Measurements from ENCODE around the gene TRIP12.
"Not testable (repeated sequence)": the region's sequence is repeated elsewhere in the genome, so short reads cannot be mapped to it uniquely, and the experiment has no call there.

TRIP12 gene

DNA sequence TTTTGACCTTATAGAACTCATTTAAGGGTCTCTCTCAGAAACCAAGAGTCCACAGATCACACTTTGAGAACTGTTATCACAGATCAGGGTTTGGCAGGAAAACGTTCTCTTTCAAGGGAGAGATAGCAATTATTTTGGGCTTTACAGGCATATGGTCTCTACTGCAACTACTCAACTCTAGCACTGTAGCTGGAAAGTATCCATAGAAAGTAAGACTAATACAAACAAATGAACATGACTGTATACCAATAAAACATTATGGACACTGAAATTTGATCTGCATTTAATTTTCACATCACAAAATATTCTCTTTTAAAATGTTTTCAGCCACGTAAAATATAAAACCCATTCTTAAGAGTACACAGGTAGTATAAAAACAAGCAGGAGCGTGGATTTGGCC lies 100.5 kb downstream of the TRIP12 start:
- no peak for DNase-seq

DNA sequence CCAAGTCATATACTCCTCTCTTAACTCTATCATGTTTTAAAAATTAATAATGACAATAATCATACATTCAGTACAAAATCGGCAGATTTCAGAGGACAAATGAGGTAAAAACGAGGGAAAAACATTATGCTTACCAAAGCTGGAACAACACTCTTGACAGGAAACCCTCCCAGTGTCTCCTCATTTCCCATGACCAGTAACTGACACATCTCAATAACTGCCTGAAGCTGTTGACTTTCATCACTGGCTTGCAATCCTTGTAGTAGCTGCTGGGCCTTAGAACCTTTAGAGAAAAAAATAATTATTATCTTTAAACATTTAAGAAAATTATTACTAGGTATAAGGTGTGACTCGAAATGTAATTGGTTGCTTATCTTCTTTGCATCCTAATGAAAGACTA lies 103.6 kb downstream of the TRIP12 start:
- no peak for DNase-seq

GRCh38 chr2:229815858-229816257 lies 106.0 kb downstream of the TRIP12 start:
- DNase-seq = no peak

GRCh38 chr2:229815342-229815741 lies 106.5 kb downstream of the TRIP12 start:
- no peak for DNase-seq

DNA sequence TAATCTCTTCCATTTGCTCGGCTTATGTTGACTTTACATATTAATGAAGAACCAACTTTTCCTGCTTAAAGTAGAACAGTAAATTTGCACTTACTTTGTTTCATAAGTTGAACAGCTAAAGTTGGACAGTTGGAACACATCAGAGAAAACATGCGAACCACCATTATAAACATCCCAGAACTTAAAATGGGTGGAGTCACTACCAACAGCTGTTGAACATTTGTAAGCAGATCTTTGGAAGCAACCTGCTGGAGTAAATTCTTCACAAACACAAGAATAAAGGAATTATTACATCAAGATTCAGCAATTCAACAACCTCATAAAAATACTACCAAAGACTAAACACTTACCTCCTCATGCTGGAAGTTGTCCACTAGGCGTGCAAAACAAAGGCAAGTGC lies 111.0 kb downstream of the TRIP12 start:
- DNase-seq = no peak

GRCh38 chr2:229805559-229805958 lies 116.2 kb downstream of the TRIP12 start:
- DNase-seq = no peak

- DNase-seq = no peak
These were observed 119.0 kb downstream of the TRIP12 start for GRCh38 chr2:229802785-229803184.

DNA sequence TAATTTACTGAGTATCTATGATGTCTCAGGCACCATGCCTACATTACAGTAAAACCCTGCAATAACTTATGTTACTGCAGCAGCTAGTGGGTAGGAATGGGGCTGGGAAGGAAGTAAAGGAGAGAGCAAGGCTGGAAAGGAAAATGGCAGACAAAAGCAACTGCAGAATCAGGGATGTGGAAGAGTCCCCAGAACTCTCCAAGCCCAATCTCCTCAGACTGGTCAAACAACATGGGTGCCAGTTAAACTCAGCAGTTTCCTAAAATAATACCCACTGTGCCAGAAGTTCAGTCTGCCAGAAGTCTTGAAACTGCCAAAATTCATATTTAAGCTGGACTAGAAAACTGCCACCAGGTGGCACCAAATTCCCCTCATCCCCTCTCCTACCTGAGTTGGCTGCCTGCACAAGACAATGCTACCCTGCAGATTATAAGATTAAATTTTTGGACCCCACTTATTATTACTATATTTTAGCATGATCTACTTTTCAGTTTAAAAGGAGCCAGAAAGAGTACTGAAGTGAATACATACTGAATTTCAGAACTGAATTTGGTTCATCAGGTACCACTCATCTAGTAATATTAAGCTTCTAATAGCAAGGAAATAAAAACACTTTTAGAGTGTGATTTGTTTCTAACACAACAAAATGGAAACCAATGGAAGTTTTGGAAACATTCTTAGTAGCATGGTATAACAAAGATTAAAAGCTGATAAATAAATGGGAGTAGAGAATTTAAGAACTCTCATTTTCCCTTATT lies 120.6 kb downstream of the TRIP12 start:
- DNase-seq = peak; percentile 4

GRCh38 chr2:229798446-229799155 lies 123.2 kb downstream of the TRIP12 start:
- no peak for DNase-seq

DNA sequence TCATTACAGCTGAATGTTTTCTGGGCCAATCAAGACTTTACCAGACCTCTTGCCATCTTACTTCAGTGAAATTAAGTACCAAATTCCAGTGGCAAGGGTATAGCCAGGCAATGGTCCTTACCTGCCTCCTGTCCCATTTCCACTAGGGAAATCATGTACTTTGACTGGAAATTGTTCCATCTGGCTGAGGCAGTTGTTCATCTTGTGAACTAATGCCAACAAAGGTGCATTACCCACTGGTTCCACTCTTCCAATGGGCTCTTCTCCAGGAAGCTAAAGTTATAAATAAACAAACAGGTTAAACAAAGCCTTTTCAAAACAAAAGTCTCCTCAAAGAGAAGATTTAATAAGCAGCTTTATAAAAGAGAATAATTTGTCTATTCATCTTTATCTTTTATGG lies 126.8 kb downstream of the TRIP12 start:
- DNase-seq = no peak

- no peak for DNase-seq
These were observed 127.2 kb downstream of the TRIP12 start for GRCh38 chr2:229794636-229795035.

GRCh38 chr2:229786289-229786688 lies 135.5 kb downstream of the TRIP12 start:
- DNase-seq = not testable (repeated sequence)

DNA sequence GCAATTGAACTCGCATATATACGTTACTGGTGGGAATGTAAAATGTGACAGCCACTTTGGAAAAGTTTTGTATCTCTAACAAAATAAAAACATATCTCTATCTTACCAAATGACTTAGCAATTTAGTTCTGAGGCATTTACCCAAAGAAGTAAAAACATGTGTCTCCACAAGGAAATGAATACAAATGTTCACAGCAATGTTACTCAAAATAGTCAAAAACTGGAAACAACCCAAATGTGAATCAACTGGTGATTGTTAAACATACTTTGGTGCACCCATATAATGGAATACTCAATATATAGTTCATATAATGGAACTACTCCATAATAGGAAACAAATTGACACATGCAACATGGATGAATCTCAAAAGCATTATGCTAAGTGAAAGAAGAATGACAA lies 137.0 kb downstream of the TRIP12 start:
- DNase-seq = no peak

DNA sequence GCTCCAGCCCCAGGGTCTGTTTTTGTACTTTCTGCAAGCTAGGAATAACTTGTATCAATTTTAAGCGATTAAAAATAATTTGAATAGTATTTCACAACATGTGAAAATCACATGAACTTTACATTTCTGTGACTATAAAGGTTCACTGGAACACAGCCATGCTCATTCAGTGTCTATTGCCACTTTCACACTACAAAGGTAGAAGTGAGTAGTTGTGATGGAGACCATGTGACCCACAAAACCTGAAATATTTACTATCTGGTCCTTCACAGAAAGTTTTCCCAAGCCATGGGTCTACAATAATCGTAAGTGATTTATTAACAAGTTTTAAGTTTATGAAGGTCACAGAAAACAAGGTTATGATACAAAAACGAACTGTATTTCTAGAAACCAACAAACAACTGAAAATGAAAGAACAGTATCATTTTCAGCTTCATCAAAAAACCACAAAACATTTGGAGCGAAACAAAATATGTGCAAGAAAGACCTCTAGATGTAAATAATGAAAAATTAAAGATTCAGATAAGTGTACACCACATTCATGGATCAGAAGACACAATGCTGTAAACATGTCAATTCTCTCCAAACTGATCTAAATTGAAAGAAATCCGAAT lies 138.6 kb downstream of the TRIP12 start:
- no peak for DNase-seq

DNA sequence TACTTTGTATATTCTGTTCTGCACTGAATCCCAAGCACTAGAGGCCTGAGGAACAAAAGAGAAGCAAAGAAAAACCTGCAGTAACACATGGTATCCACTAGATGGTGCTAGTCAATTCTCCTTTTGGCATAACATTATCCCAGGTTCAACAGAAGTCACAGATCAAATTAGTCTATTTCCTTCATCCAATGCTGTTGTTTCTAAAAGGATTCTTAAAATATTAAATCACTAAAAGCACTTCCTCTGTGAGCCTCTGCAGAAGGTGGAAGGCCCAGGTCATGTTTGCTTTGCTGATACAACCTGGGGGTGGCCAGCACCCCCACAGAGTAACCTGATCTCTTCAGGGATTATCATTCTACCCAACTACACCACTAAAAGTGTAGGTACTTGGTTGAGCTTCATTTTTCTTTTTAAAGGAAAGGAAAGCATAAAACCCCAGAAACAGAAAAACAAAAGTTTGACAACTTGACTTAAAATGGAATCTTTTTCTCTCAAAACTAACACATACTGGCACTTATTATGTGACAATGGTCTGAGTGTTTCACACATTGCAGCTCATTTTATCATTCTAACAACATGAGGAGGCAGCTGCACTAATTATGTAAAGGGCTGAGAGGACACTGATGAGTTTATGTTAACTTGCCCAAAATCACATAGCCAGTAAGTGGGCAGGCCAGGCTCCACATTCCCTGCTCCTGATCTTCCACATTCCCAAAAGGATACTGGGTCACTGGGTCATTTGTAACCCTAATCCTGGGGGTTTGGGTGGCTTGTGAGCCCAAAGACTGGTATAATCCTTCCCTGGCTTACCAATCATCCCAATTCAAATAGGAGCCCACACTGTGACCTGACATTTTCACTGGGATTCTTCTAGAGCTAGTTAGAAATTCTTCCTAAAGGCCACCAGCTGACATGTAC lies 140.7 kb downstream of the TRIP12 start:
- DNase-seq = peak; percentile 0

GRCh38 chr2:229779650-229780049 lies 142.2 kb downstream of the TRIP12 start:
- no peak for DNase-seq

DNA sequence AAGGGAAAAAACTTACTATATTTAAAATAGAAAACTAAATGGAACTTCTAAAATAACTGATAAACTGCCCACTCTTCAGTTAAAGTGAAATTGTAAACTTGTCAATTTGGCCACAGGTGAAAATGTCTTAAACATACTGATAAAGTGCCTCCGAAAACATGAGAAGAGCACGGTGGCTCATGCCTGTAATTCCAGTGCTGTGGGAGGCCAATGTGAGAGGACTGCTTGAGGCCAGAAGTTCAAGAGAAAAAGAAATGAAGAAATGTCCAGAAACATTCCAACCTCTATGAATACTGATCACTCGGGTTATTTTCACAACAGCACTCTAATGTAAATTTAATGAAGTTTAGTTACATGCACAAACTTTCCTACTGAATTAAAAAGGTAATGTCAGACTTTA lies 144.1 kb downstream of the TRIP12 start:
- no peak for DNase-seq

DNA sequence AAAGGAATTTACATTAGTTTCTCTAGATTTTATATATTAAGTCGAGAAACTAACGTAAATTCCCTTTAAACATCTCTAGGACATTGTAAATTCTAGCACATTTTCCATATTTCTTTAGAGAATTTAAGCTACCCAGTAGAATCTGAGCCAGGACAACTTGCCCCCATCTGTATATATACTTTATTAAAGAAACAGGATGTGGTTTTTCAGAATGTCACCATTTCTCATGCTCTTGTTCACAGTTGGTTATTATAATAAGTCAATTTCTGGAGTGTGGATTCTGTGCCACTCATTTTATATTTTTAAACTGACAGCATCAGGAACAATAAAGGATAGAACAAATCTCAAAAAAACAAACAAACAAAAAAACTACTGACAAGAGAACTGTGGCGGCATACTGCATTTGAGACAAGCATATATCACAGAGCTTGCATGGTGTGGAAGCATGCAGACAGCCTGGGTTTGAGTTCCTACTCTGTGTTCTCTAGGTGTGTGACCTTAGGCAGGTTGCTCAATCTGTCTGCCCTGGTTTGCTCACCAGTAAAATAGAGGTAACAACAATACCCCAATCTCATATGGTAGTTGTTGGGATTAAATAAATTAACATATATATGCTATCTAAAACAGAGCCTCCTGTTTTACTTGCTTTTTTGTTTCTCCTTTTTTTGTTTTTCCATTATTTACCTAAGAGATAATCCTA lies 146.0 kb downstream of the TRIP12 start:
- no peak for DNase-seq

- no peak for DNase-seq
These were observed 147.6 kb downstream of the TRIP12 start for GRCh38 chr2:229774237-229774636.

DNA sequence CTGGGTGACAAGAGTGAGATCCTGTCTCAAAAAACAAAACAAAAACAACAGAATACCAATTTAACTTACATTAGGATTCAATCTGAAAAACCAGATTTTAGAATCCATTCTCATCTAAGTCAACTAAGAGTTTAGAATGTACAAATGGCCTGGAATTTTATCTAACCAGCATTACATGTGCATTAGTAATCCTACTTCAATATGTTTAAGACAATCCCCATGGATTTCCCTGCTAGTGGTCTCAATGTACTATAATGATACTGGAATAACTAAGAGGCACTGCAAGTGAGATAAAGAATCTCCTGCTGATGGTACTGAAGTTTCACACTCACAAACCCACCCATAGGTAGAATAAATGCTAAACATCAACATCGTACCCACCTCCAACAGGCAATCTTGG lies 153.6 kb downstream of the TRIP12 start:
- no peak for DNase-seq

GRCh38 chr2:229765721-229766120 lies 156.1 kb downstream of the TRIP12 start:
- no peak for DNase-seq

- DNase-seq = no peak
These were observed 160.1 kb downstream of the TRIP12 start for GRCh38 chr2:229761663-229762062.
